CD14-positive monocyte (primary cell): Measurements from ENCODE around the gene VAT1L. TPM values are rescaled to one million over a fixed set of nuclear protein-coding genes. Genes with fewer than 3 reads are reported as not detected.

Source experiments
- DNase-seq, 3 donors: peaks; one replicate each; pipeline ENCODE4 v3.0.0-alpha.2; 2011 to 2022
- H2AFZ ChIP-seq: 2 replicates; pipeline ENCODE4 v1.6.0; 2012; ENCODE audit warnings: mild to moderate bottlenecking, low read depth, low read length, inconsistent platforms; ENCODE audit not compliant: insufficient read depth, poor library complexity, severe bottlenecking
- H3K27ac ChIP-seq, 2 donors: 1 replicate in 1 of 2; 2 replicates in 1 of 2; pipeline ENCODE4 v1.5.1; 2012 to 2013; ENCODE audit warnings: low read length in 2 of 2, control low read depth in 1 of 2, inconsistent platforms in 1 of 2, low read depth in 1 of 2, mild to moderate bottlenecking in 1 of 2
- H3K27me3 ChIP-seq, 2 donors: one replicate each; pipeline versions ENCODE4 v1.6.0 to v1.6.1; 2011 to 2013; ENCODE audit warnings: low read length in 2 of 2; ENCODE audit not compliant: control insufficient read depth in 2 of 2, insufficient read depth in 2 of 2
- H3K36me3 ChIP-seq, 2 donors: replicated peaks in 1 of 2; 1 replicate in 1 of 2; 2 replicates in 1 of 2; pipeline versions ENCODE4 v1.5.1 to v1.6.1; 2012 to 2013; ENCODE audit warnings: low read length in 2 of 2, control low read depth in 1 of 2, inconsistent platforms in 1 of 2, mild to moderate bottlenecking in 1 of 2; ENCODE audit not compliant: insufficient read depth in 2 of 2, control insufficient read depth in 1 of 2
- H3K4me1 ChIP-seq, 2 donors: 1 replicate in 1 of 2; 2 replicates in 1 of 2; pipeline versions ENCODE4 v1.5.1 to v1.6.1; 2012 to 2013; ENCODE audit warnings: low read length in 2 of 2, control low read depth in 1 of 2, inconsistent platforms in 1 of 2, mild to moderate bottlenecking in 1 of 2, moderate library complexity in 1 of 2; ENCODE audit not compliant: insufficient read depth in 2 of 2, control insufficient read depth in 1 of 2
- H3K4me2 ChIP-seq: replicated peaks from 2 replicates; pipeline ENCODE3; 2012; ENCODE audit warnings: low read length, moderate library complexity, mild to moderate bottlenecking; ENCODE audit not compliant: poor library complexity, severe bottlenecking; ENCODE audit errors: extremely low read depth
- H3K4me3 ChIP-seq, 3 experiments: fragments of 200-600 bp in 1 of 3; sonication (generic) in 1 of 3; replicated peaks in 1 of 3; 1 replicate in 2 of 3; 2 replicates in 1 of 3; pipeline ENCODE4 v1.5.1; 2011 to 2013; ENCODE audit warnings: low read length in 3 of 3, mild to moderate bottlenecking in 3 of 3, control low read depth in 2 of 3, low read depth in 2 of 3, inconsistent platforms in 1 of 3, moderate library complexity in 1 of 3
- H3K79me2 ChIP-seq: 2 replicates; pipeline ENCODE4 v1.6.0; 2012; ENCODE audit warnings: mild to moderate bottlenecking, control low read depth, inconsistent platforms, low read length, moderate library complexity; ENCODE audit not compliant: insufficient read depth
- H3K9ac ChIP-seq: 2 replicates; pipeline ENCODE4 v1.6.0; 2017; ENCODE audit warnings: low read length, mild to moderate bottlenecking; ENCODE audit not compliant: insufficient read depth, poor library complexity, severe bottlenecking
- H3K9me3 ChIP-seq, 2 donors: replicated peaks in 1 of 2; 1 replicate in 1 of 2; 2 replicates in 1 of 2; pipeline versions ENCODE4 v1.5.1 to v1.6.1; 2012 to 2013; ENCODE audit warnings: low read length in 2 of 2, control low read depth in 1 of 2; ENCODE audit not compliant: control insufficient read depth in 1 of 2, insufficient read depth in 1 of 2
- H4K20me1 ChIP-seq: 2 replicates; pipeline ENCODE4 v1.6.0; 2012; ENCODE audit warnings: mild to moderate bottlenecking, low read length, control low read depth, moderate library complexity; ENCODE audit not compliant: insufficient read depth
- H3K27ac Mint-ChIP-seq, 7 donors: one replicate each; pipeline ENCODE4 v1.8.0; 2020; ENCODE audit warnings: mild to moderate bottlenecking in 7 of 7, mixed read lengths in 7 of 7, moderate library complexity in 6 of 7, inconsistent platforms in 2 of 7
- H3K27me3 Mint-ChIP-seq, 3 donors: one replicate each; pipeline ENCODE4 v1.8.0; 2021 to 2022; ENCODE audit warnings: low read depth in 3 of 3, mild to moderate bottlenecking in 3 of 3, mixed read lengths in 3 of 3, moderate library complexity in 3 of 3, inconsistent platforms in 1 of 3
- H3K36me3 Mint-ChIP-seq, 2 donors: one replicate each; pipeline ENCODE4 v1.8.0; 2020; ENCODE audit warnings: mixed read lengths in 2 of 2, inconsistent platforms in 1 of 2, mild to moderate bottlenecking in 1 of 2
- H3K4me1 Mint-ChIP-seq: one replicate; pipeline ENCODE4 v1.8.0; 2020; ENCODE audit warnings: mild to moderate bottlenecking, mixed read lengths
- H3K4me3 Mint-ChIP-seq, 2 donors: one replicate each; pipeline ENCODE4 v1.8.0; 2020; ENCODE audit warnings: mild to moderate bottlenecking in 2 of 2, mixed read lengths in 2 of 2, moderate library complexity in 1 of 2
- H3K9me3 Mint-ChIP-seq, 7 donors: one replicate each; pipeline ENCODE4 v1.8.0; 2020 to 2022; ENCODE audit warnings: mixed read lengths in 7 of 7, mild to moderate bottlenecking in 6 of 7, moderate library complexity in 6 of 7, inconsistent platforms in 2 of 7
- WGBS: methylation state at CpG from one replicate; pipeline ENCODE4 v1.1.5; 2013; ENCODE audit warnings: missing lambda C conversion rate; ENCODE audit not compliant: insufficient coverage; 5-methylcytosine and 5-hydroxymethylcytosine counted together
- intact Hi-C, 2 donors: fragments of 100-400 bp; cut with micrococcal nuclease; formaldehyde crosslinking; loops; one replicate each; pipeline versions ENCODE4 v1.15.0 to v1.15.1; 2023
- polyA plus RNA-seq, 3 donors: library from polyadenylated mRNA; depleted of rRNA in 1 of 3; unstranded in 2 of 3; stranded (reverse) in 1 of 3; fragments of 300-500 nt in 2 of 3; fragments of >200 nt in 1 of 3; fragmentation: Illumina TruSeq in 2 of 3; gene quantifications; 1 replicate in 2 of 3; 2 replicates in 1 of 3; pipeline ENCODE4 v1.2.3, GENCODE V29; 2012 to 2021
- TF ChIP-seq, protein P1 (sequence below): fragments of 200-600 bp; IDR thresholded peaks from one replicate; pipeline ENCODE4 v1.8.0; 2022; ENCODE audit warnings: antibody characterized with exemption, mild to moderate bottlenecking

VAT1L gene
- polyA plus RNA-seq, 3 donors, result not detected

DNA sequence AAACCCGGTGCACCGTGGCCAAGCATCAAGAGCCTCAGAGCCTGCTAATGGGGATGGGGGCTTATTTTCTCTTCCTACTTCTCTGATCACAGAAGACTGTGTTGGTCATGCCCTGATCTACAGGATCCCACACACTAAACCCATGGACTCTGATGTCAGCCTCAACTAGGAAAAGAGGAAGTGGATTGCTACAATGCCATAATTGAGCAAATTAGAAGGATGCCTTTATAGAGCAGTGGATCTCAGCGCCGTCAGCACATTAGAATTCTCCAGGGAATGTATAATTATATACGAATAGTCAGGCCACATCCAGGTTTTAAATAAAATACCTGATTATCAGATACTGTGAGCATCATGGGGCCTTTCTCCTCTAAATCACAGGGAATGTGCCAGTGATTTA is 64.8 kb downstream of the VAT1L start:
- intact Hi-C loops, result no loop called here
- Mint-ChIP-seq H3K4me3 (no peak overlapping the region), H3K9me3 (peaks cover 0 to 2% (median 0%) of the 10 kb centered on the region in 7 donors), H3K27ac (no peak overlapping the region), H3K4me1 (no peaks in the 10 kb centered on the region), H3K36me3 (no peaks in the 10 kb centered on the region), H3K27me3 (peaks cover 2 to 11% (median 2%) of the 10 kb centered on the region in 3 donors)
- Histone ChIP-seq H3K9me3 (no peaks in the 10 kb centered on the region), H3K79me2 (no peaks in the 10 kb centered on the region), H3K4me3 (no peak overlapping the region), H3K9ac (no peak overlapping the region), H3K36me3 (no peaks in the 10 kb centered on the region), H3K27me3 (peaks cover 0 to 4% of the 10 kb centered on the region in 2 donors), H3K27ac (no peak overlapping the region), H3K4me1 (no peaks in the 10 kb centered on the region), H2AFZ (no peak overlapping the region), H3K4me2 (no peak overlapping the region), H4K20me1 (no peaks in the 10 kb centered on the region)
- WGBS, result no CpG with 5 or more reads among the region's 5 CpGs
- DNase-seq, result no peak
- TF ChIP-seq, protein P1, sequence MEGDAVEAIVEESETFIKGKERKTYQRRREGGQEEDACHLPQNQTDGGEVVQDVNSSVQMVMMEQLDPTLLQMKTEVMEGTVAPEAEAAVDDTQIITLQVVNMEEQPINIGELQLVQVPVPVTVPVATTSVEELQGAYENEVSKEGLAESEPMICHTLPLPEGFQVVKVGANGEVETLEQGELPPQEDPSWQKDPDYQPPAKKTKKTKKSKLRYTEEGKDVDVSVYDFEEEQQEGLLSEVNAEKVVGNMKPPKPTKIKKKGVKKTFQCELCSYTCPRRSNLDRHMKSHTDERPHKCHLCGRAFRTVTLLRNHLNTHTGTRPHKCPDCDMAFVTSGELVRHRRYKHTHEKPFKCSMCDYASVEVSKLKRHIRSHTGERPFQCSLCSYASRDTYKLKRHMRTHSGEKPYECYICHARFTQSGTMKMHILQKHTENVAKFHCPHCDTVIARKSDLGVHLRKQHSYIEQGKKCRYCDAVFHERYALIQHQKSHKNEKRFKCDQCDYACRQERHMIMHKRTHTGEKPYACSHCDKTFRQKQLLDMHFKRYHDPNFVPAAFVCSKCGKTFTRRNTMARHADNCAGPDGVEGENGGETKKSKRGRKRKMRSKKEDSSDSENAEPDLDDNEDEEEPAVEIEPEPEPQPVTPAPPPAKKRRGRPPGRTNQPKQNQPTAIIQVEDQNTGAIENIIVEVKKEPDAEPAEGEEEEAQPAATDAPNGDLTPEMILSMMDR, result no peak

DNA sequence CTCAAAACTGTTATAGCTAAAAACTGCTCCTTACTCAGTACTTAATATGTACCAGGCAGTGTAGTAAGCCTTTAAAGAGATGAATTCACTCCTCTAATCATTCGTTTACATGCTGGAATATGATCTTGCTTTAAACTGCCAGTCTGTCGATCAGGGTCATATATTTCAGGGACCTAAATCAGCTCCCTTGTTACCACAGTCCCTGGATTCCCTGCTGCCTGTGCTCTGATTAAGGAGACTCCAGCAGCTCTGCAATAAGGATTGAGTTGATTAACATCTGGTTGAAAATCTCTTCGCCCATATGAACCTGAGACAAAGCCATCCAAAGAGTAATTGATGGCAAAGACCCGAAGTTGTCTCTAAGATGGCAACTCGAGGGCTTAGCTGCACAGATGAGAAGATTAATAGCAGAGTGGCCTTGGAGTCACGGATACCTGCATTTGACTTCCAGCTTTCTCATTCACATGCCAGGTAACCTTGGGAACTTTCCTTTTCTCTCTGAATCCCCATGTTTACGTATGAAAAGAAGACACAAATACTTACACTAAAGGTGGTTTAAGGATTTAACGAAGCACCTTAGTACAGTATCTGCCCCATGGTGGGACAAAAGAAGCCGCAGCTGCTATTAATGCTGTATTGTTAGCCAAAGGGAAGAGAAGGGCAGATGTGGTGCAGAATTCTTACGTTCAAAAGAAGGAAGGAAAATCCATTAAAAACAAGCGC is 68.2 kb downstream of the VAT1L start:
- Histone ChIP-seq H3K9ac (no peak overlapping the region), H3K36me3 (no peaks in the 10 kb centered on the region), H3K79me2 (no peaks in the 10 kb centered on the region), H3K4me2 (no peak overlapping the region), H2AFZ (no peak overlapping the region), H3K9me3 (no peaks in the 10 kb centered on the region), H3K27me3 (peaks cover 0 to 4% of the 10 kb centered on the region in 2 donors), H4K20me1 (no peaks in the 10 kb centered on the region), H3K27ac (no peak overlapping the region), H3K4me3 (no peak overlapping the region), H3K4me1 (no peaks in the 10 kb centered on the region)
- Mint-ChIP-seq H3K4me1 (no peaks in the 10 kb centered on the region), H3K9me3 (no peaks in the 10 kb centered on the region), H3K4me3 (no peak overlapping the region), H3K36me3 (no peaks in the 10 kb centered on the region), H3K27ac (no peak overlapping the region), H3K27me3 (peaks cover 3 to 11% (median 5%) of the 10 kb centered on the region in 3 donors)
- TF ChIP-seq, protein P1, result no peak
- WGBS, result 74% methylated on average over 7 of the region's 11 CpGs
- no peak for DNase-seq
- intact Hi-C loops, result no loop called here
